Measurements from ENCODE around the gene RALGDS.

The RALGDS gene

GRCh38 chr9:133117271-133118178, 3.5 kb downstream of the RALGDS start:
- no peak for FAIRE-seq

GRCh38 chr9:133116346-133117231, 4.5 kb downstream of the RALGDS start:
- no peak for FAIRE-seq

GRCh38 chr9:133115604-133116345, 5.3 kb downstream of the RALGDS start:
- FAIRE-seq, result no peak

- FAIRE-seq, result no peak
Observed at GRCh38 chr9:133114886-133115603, 6.0 kb downstream of the RALGDS start.

DNA sequence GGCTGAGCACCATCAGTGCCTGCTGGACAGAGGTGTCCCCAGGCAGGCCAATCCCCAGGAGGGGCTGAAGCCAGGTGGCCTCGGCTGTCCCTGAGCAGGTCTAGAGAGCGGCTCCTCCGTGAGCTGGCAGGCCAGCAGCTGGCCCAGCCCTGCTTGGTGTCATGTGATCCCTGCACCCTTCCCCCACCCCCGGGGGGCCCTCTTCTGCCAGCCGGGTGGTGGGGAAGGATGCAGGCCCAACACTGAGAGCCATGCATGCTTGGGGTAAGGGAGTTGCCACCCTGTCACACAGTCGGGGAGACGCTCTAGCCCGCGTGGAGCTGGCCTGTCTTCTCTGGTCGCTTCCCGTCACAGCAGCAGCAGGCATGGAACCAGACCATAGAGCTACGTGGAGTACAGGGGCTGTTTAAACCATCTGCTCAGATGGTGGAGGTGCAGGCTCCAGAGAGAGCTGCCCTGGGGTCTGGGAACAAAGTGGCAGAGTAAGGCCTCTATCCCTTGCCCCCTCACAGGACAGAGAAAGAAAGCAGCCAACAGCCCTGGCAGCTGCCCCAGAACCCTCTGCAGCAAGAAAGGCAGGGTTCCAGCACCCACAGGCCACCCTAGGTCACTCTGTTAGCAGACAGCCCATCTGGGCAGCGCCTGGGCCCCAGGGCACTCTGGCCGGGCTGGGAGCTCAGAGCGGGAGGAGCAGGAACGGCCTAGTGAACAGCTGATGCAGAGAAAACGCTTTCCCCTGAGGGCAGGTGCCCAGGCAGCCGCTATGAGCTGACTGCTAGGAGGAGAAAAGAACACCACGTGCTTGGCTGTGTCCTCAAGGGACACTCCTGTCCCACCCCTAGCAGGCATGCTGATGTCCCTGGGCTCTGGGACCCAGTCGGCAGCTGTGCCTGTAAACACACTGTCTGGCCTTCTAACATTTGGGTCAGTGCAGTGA, 6.8 kb downstream of the RALGDS start:
- no peak for FAIRE-seq

DNA sequence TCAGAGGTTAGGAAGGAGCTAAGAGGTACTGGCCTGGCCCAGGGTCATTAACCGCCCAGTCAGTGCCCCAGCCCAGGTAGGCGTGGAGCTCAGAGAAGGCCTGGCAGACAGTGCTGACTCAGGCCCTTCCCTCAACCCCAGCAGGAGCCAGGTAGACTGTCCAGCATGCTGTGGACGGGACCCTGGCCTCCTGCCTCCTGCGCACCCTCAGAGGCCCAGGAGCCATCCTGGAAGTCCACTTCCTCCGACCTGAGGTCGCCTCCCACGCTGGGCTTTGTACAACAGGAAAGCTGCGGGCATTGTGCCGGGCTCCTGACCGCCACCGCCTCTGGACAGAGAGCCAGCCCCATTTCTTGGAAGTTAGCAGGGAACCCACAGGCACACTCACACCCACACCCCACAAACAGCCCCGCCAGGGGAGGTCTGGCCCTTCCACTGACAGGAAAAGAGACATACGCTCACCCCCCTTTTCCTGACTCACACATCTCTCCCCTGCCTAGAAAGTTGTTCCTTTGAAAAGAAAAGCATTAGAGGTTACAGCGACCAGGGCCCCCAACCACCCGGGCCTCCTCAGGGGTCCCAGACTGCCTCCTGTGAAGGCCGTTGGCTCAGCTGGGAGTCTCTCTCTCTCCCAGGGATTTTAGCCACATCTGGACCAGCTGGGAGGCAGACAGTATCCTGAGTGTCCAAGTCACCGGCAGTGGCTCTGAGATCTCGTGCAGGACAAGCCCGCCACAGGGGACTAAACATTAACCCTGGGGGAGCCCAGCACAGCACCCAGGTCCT, 7.7 kb downstream of the RALGDS start:
- FAIRE-seq, result no peak

DNA sequence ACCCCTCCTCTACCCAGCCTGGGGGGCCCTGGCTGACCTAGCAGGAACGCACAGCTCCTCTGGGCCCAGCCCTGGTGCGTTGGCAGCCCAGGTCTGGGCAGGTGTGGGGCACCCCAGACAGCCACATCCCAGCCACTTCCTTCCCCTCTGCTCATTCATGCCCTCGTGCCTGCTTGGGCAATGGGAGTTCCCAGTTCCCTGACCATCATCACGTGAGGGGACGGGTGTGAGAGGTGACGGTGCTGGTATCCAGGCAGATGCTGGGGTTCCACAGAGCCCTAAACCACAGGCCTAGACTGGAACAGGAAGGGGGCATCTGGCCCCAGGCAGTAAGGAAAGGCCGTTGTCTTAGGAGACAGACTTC, 8.4 kb downstream of the RALGDS start:
- FAIRE-seq, result no peak

- FAIRE-seq, result no peak
Observed at GRCh38 chr9:133111808-133112662, 9.0 kb downstream of the RALGDS start.

DNA sequence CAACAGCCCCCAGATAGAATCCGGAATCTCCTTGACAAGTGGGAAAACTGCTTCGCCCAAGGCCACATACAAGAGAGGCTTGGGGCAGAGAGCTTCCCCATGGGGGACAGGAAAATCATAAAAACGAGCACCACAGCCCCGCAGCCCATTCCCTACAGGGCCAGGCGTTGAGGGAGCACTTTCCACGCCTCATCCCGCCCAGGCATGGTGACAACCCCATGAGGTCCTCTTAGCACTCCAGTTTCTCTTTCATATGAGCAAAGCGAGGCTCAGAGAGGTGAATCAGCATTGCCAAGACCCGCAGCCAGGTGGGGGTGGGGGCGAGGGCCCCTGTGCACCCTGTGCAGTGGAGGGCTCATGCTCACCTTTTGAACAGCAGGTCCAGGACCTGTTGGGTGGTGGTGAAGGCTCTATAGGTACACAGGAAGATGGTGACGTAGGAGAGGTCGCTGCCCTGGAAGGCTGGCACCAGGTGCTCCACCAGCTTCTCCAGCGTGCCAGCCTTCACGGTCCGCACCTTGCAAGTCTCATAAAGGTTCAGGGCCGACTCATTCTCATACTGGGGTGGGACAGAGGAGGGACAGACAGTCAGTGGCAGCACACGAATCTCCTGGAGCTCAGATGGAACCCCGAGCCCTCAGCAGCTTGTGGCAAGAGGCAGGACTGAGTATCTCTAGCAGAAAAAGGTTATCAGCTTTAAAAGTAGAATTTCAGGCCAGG, 10.9 kb downstream of the RALGDS start:
- no peak for FAIRE-seq

DNA sequence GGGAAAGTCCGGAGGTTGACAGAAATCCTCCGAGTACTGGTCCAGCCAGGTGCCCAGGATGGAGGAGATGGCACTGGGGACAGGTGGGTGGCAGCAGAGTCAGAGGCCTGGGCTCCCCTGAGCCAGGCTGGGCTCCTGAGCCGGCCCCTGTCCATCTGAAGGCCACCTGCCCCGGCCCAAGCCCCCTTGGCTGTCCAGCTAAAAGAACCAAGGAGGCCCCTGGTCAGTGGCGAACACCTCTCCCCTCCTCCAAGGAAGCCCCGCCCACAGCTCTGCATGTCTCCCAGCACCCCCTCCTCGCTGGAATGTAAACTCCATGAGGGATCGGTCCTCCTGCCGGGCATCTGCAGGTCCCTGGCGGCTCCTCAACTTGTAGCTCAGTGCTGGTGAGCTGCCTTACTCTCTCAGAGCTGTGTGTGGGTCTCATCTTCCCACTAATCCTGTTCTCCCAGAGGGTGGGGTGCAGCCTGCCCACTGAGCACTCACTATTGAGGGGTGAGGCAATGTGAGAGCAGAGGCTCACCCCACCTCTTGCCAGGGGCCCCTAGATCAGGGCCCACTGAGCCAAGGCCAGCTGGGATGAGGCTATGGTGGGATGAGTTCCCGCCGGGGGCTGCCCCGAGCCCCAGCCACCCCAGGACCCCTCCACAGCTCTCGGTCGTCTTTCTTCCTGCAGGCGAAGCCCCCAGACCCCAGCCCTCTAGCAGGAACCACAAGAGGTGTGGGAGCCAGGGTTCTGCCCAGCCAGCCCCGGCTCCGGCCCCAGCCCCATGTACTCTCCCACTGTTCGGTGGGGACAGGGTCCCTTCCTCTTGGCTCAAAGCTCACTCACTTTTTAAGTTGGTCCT, 12.0 kb downstream of the RALGDS start:
- FAIRE-seq, result no peak

- FAIRE-seq, result no peak
Observed at GRCh38 chr9:133107961-133108793, 12.9 kb downstream of the RALGDS start.

DNA sequence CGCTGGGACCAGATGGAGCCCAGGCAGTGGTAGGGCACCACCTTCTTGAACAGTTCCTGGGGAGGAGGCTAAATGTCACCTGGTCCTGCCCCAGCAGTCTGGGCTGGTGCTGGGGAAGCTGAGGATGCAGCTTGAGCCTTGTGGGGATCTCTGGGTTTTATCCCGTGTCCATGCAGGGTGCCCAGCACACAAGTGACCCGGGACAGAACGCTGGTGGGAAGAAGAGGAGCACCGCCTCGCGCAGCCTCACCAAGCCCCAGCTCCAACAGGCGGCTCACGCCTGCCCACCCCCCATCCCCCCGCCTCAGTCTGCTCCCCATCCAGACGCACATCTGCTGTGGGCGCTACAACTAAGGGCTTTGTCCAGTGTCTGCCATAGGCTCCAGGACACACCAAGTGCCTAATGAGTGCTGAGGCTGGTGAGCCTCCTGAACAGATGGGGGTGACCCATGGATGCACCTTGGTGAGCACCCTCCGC, 13.8 kb downstream of the RALGDS start:
- no peak for FAIRE-seq

DNA sequence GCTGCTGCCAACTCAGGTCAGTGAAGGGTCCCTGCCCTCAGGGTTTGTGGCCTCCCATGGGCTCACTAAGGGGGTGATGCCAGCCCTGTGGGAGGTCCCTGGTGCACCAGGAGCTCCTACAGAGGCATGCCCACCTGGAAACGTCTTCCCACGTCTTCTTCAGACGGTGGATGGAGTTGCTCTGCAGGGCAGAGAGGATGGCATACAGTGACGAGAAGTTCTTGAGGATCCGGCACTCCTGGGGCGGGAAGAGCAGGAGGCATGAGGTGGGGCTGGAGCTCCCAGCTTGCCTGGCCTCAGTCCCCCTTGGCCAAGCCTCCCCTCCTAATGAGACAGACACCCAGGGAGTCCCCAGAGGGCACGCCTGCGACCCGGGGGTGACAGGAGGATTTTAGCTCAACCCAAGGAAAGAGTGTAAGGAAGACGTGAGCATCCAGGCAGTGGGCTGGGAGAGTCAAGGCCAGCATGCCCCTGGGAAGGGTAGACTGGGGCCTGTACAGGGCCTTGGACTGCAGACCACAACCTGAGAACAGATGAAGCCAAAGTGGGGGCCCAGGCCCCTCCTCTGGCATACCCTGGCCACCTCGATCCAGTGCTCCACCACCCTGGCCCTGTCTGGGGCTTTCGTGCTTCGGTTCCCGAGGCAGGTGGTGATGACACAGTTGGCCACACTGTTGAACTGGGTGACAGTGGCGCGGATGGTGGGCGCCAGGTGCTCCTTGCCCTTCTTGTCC, 14.4 kb downstream of the RALGDS start:
- FAIRE-seq, result no peak

DNA sequence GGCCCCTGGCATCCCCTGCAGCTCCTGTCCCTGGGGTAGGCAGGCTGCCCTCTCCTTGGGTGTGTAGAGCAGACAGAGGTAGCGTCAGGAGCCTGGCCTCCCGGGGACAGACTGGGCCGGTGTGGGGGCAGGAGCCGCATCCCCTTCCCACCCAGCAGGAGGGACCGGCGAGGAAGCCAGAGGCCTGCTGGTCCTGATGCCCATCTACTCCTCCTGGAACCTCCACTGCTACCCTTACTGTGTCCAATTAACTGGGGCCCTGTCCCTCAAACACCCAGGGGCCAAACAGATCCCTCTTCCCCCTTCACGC, 15.6 kb downstream of the RALGDS start:
- no peak for FAIRE-seq

- no peak for FAIRE-seq
Observed at GRCh38 chr9:133104718-133105460, 16.2 kb downstream of the RALGDS start.
